GM18526 (cell line): Measurements from ENCODE around the gene CYB561.

ENCODE experiments used
- POLR2A ChIP-seq: IDR thresholded peaks from 3 replicates; pipeline ENCODE4 v1.6.1; 2011; ENCODE audit not compliant: insufficient read length; ENCODE audit errors: extremely low read depth

The CYB561 gene

GRCh38 chr17:63442549-63443035 is 3.5 kb downstream of the CYB561 start:
- no peak for TF ChIP-seq POLR2A

- TF ChIP-seq POLR2A: no peak
These were observed 4.0 kb downstream of the CYB561 start for GRCh38 chr17:63442074-63442473.

- no peak for TF ChIP-seq POLR2A
These were observed 4.5 kb downstream of the CYB561 start for GRCh38 chr17:63441654-63442053.

- TF ChIP-seq POLR2A: no peak
These were observed 5.3 kb downstream of the CYB561 start for GRCh38 chr17:63440770-63441335.

GRCh38 chr17:63440127-63440769 is 5.9 kb downstream of the CYB561 start:
- no peak for TF ChIP-seq POLR2A

- TF ChIP-seq POLR2A: no peak
These were observed 6.4 kb downstream of the CYB561 start for GRCh38 chr17:63439687-63440086.

- no peak for TF ChIP-seq POLR2A
These were observed 7.7 kb downstream of the CYB561 start for GRCh38 chr17:63438092-63439051.

- no peak for TF ChIP-seq POLR2A
These were observed 8.6 kb downstream of the CYB561 start for GRCh38 chr17:63437287-63438091.

- no peak for TF ChIP-seq POLR2A
These were observed 9.5 kb downstream of the CYB561 start for GRCh38 chr17:63436523-63437110.

- no peak for TF ChIP-seq POLR2A
These were observed 10.2 kb downstream of the CYB561 start for GRCh38 chr17:63435681-63436522.

GRCh38 chr17:63434951-63435571 is 11.0 kb downstream of the CYB561 start:
- TF ChIP-seq POLR2A: no peak

- no peak for TF ChIP-seq POLR2A
These were observed 12.1 kb downstream of the CYB561 start for GRCh38 chr17:63433746-63434591.
